Measurements from ENCODE around the gene TMEM101. TPM values are rescaled to one million over a fixed set of nuclear protein-coding genes. Genes with fewer than 3 reads are reported as not detected.
A peak's percentile ranks its signal among the peaks of the same experiment; 100 is the strongest.

The TMEM101 gene
- total RNA-seq, 1 donor from 2014 or later = 22.6 TPM

DNA sequence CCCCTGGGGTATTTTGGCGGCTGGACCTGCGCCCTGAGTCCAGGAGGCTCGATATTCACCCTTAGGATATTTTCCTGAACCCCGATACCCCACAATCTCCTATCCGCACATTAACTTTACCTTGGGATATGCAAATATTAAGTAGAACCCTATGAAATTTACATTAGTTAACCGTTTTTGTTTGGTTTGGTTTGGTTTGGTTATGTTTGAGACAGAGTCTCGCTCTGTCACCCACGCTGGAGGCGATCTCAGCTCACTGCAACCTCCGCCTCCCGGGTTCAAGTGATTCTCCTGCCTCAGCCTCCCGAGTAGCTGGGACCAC lies 19.7 kb downstream of the TMEM101 start:
- Mint-ChIP-seq H3K9me3 (ENCODE audit: unreplicated experiment) (peaks cover 1% of the 10 kb centered on the region), H3K27me3 (ENCODE audit: unreplicated experiment) (peaks cover 3% of the 10 kb centered on the region), H3K4me3 (ENCODE audit: unreplicated experiment) (no peak overlapping the region), H3K4me1 (ENCODE audit: low read depth, unreplicated experiment) (peaks cover 2% of the 10 kb centered on the region), H3K36me3 (ENCODE audit: unreplicated experiment) (no peaks in the 10 kb centered on the region), H3K27ac (ENCODE audit: unreplicated experiment) (no peak overlapping the region)
- TF ChIP-seq, protein P1, sequence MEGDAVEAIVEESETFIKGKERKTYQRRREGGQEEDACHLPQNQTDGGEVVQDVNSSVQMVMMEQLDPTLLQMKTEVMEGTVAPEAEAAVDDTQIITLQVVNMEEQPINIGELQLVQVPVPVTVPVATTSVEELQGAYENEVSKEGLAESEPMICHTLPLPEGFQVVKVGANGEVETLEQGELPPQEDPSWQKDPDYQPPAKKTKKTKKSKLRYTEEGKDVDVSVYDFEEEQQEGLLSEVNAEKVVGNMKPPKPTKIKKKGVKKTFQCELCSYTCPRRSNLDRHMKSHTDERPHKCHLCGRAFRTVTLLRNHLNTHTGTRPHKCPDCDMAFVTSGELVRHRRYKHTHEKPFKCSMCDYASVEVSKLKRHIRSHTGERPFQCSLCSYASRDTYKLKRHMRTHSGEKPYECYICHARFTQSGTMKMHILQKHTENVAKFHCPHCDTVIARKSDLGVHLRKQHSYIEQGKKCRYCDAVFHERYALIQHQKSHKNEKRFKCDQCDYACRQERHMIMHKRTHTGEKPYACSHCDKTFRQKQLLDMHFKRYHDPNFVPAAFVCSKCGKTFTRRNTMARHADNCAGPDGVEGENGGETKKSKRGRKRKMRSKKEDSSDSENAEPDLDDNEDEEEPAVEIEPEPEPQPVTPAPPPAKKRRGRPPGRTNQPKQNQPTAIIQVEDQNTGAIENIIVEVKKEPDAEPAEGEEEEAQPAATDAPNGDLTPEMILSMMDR (IDR thresholded peaks at IDR 0.05; ENCODE audit: partially characterized antibody, unreplicated experiment) = peak; percentile 54
- no peak for DNase-seq

DNA sequence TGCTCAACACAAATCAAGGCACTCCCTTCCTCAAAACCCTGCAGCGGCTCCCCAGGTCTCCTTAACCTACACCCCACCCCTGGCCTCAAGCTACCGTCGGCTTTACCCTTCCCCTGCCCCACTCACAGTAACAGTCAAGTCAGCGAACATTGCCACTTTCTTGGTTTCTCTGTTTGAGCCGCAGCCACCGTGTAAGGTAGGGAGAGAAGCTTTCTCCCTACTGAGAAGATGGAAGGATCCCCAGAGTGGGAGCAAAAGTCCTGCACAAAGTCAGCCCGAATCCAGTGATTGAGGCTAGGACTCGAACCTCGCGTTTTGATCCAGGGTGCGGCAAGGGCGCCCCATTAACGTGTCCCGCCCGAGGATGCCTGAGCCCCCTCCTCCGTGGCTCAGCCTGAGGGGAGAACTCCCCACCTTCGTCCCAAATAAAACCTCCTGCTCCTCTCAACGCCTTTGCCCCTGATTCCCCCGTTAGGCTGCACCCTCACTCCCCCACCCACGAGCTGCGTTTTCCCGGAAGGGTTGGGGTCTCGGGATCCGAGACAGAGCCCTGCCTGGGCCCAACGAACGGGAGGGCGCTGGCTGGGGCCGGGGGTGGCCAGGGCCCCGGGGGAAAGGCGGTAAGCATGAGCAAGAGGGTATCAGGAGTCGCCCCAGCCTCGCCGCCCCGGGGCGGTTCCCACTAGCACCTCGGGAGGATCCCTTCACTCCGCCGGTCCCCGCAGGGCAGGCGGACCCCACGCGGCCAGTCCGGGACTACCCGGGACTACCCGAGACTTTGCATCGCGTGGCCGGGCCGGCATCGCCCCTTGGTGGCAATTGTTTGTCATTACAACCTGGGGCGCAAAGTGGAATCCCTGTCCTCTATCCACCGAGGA lies 20.3 kb downstream of the TMEM101 start:
- Mint-ChIP-seq H3K9me3 (ENCODE audit: unreplicated experiment) (no peaks in the 10 kb centered on the region), H3K27me3 (ENCODE audit: unreplicated experiment) (peaks cover 1% of the 10 kb centered on the region), H3K36me3 (ENCODE audit: unreplicated experiment) (no peaks in the 10 kb centered on the region), H3K27ac (ENCODE audit: unreplicated experiment) (no peak overlapping the region), H3K4me1 (ENCODE audit: low read depth, unreplicated experiment) (peaks cover 2% of the 10 kb centered on the region), H3K4me3 (ENCODE audit: unreplicated experiment) (no peak overlapping the region)
- TF ChIP-seq, protein P1 (IDR thresholded peaks at IDR 0.05; ENCODE audit: partially characterized antibody, unreplicated experiment) = peak; percentile 93
- peak; percentile 82 for DNase-seq

DNA sequence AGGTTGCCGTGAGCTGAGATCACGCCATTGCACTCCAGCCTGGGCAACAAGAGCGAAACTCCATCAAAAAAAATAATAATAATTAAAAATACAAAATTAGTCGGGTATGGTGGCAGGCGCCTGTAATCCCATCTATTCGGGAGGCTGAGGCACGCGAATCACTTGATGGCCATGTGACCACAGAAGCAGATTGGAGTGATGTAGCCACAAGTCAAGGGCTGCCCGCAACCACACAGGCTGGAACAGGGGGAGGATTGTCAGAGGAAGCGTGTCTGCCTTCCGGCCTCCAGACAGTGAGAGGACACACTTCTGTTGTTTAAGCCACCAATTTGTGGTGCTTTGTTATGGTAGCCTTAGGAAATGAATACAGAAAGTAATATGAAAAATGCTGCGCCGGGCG lies 22.1 kb downstream of the TMEM101 start:
- Mint-ChIP-seq H3K27me3 (ENCODE audit: unreplicated experiment) (peaks cover 3% of the 10 kb centered on the region), H3K27ac (ENCODE audit: unreplicated experiment) (no peak overlapping the region), H3K4me3 (ENCODE audit: unreplicated experiment) (no peak overlapping the region), H3K9me3 (ENCODE audit: unreplicated experiment) (peaks cover 3% of the 10 kb centered on the region), H3K36me3 (ENCODE audit: unreplicated experiment) (no peaks in the 10 kb centered on the region), H3K4me1 (ENCODE audit: low read depth, unreplicated experiment) (peaks cover 6% of the 10 kb centered on the region)
- TF ChIP-seq, protein P1 (IDR thresholded peaks at IDR 0.05; ENCODE audit: partially characterized antibody, unreplicated experiment) = no peak
- no peak for DNase-seq

GRCh38 chr17:43988301-43988700 lies 26.5 kb downstream of the TMEM101 start:
- Mint-ChIP-seq H3K9me3 (ENCODE audit: unreplicated experiment) (peaks cover 7% of the 10 kb centered on the region), H3K36me3 (ENCODE audit: unreplicated experiment) (no peaks in the 10 kb centered on the region), H3K4me1 (ENCODE audit: low read depth, unreplicated experiment) (peaks cover 15% of the 10 kb centered on the region), H3K27ac (ENCODE audit: unreplicated experiment) (no peak overlapping the region), H3K4me3 (ENCODE audit: unreplicated experiment) (peak overlapping the region; percentile 8), H3K27me3 (ENCODE audit: unreplicated experiment) (peaks cover 5% of the 10 kb centered on the region)
- DNase-seq = no peak
- TF ChIP-seq, protein P1 (IDR thresholded peaks at IDR 0.05; ENCODE audit: partially characterized antibody, unreplicated experiment) = no peak
